ENCODE data around the gene REEP2.

GRCh38 chr5:138468133-138468965 lies 29.5 kb downstream of the REEP2 start:
- TF ChIP-seq, protein P1, sequence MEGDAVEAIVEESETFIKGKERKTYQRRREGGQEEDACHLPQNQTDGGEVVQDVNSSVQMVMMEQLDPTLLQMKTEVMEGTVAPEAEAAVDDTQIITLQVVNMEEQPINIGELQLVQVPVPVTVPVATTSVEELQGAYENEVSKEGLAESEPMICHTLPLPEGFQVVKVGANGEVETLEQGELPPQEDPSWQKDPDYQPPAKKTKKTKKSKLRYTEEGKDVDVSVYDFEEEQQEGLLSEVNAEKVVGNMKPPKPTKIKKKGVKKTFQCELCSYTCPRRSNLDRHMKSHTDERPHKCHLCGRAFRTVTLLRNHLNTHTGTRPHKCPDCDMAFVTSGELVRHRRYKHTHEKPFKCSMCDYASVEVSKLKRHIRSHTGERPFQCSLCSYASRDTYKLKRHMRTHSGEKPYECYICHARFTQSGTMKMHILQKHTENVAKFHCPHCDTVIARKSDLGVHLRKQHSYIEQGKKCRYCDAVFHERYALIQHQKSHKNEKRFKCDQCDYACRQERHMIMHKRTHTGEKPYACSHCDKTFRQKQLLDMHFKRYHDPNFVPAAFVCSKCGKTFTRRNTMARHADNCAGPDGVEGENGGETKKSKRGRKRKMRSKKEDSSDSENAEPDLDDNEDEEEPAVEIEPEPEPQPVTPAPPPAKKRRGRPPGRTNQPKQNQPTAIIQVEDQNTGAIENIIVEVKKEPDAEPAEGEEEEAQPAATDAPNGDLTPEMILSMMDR (conservative IDR thresholded peaks at IDR 0.05; ENCODE audit: low read length) = no peak
- no peak for TF ChIP-seq EZH2phosphoT487 (IDR thresholded peaks at IDR 0.05; ENCODE audit: borderline replicate concordance, low read depth, low read length)

Data from OCI-LY7 (cell line).